ENCODE measurements around the gene PDGFB. TPM values are rescaled to one million over a fixed set of nuclear protein-coding genes. Genes with fewer than 3 reads are reported as not detected.

Gene PDGFB
- total RNA-seq, 4 donors from 2014 or later: 2.7 to 7.5 (median 4.0) TPM

DNA sequence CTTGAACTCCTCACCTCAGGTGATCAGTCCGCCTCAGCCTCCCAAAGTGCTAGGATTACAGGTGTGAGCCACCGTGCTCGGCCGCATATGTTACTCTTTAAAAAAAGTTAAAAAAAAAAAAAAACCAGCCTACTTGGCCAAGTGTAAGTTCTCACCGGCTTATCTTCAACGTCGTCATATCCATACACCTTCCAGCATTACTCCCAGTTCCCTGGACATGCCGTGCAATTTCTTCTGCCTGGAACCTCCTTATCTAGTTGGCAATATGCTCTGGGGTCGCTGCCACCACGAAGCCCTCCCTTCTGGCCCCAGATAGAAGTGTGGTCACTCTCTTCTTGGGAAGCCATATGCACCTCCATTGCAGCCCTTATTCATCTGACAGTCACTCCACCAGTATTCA lies 56.0 kb downstream of the PDGFB start:
- H3K9me3 ChIP-seq: peaks cover 0 to 2% of the 10 kb centered on the region in 2 donors
- H3K4me1 ChIP-seq: no peaks in the 10 kb centered on the region
- no peak overlapping the region for H3K27ac ChIP-seq
- H3K4me3 ChIP-seq: no peak overlapping the region
- WGBS, 2 donors (ENCODE audit: low coverage in 1 of 2): 83 to 96% methylated on average over 4 to 10 of the region's 10 CpGs
- DNase-seq: no peak
- H3K36me3 ChIP-seq: no peaks in the 10 kb centered on the region
- H3K27me3 ChIP-seq: peaks cover 7% of the 10 kb centered on the region
- TF ChIP-seq CTCF (IDR thresholded peaks at IDR 0.05): no peak
- TF ChIP-seq POLR2A (IDR thresholded peaks at IDR 0.05): no peak
- TF ChIP-seq EP300 (IDR thresholded peaks at IDR 0.05; ENCODE audit: low read depth): no peak
- TF ChIP-seq POLR2AphosphoS5 (IDR thresholded peaks at IDR 0.05): no peak
- in situ Hi-C loops (cut with MboI; ENCODE audit: low pct_ligation_motif_present in 1 of 4, low pct_unique_long_range_greater_than_20kb in 1 of 4, low sequenced_read_pairs in 3 of 4) (no loop called here), intact Hi-C loops (cut with DNase I; ENCODE audit: low total_unique reads) (no loop called here)

DNA sequence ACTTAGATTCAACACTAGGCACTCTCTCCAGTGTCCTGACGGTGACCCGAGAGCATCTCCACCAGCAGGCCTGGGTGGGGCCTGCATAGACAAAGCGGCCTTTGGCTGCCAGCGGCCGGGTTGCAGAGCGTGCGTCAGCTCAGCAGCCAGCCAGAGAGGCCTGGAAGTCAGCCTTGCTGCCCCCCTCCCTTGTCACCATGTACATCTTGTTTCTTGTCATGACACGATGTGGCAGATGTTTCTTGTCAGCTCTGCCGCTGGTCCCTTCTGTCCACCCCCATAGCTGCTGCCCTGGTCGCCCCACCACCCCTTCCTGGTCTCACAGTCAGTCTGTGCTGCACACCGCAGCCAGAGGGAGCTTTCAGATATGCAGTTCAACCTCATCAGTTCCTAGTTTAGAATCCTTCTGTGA lies 59.2 kb downstream of the PDGFB start:
- no peak overlapping the region for H3K4me3 ChIP-seq
- no peaks in the 10 kb centered on the region for H3K4me1 ChIP-seq
- no peaks in the 10 kb centered on the region for H3K36me3 ChIP-seq
- intact Hi-C loops (cut with DNase I; ENCODE audit: low total_unique reads): no loop called here
- H3K27ac ChIP-seq: peak overlapping the region; percentile 54 to 70 (median 58)
- H3K9me3 ChIP-seq: peaks cover 0 to 2% of the 10 kb centered on the region in 2 donors
- in situ Hi-C loops (cut with MboI; ENCODE audit: low pct_ligation_motif_present in 1 of 4, low pct_unique_long_range_greater_than_20kb in 1 of 4, low sequenced_read_pairs in 3 of 4): no loop called here
- TF ChIP-seq POLR2A (IDR thresholded peaks at IDR 0.05): no peak
- TF ChIP-seq POLR2AphosphoS5 (IDR thresholded peaks at IDR 0.05): peak in 2 of 3 donors; percentile 38 to 61
- no peak for DNase-seq
- H3K27me3 ChIP-seq: no peaks in the 10 kb centered on the region
- 57% methylated on average over 10 of the region's 11 CpGs; no CpG with 5 or more reads in 1 of the 2 donors for WGBS, 2 donors (ENCODE audit: low coverage in 1 of 2)

DNA sequence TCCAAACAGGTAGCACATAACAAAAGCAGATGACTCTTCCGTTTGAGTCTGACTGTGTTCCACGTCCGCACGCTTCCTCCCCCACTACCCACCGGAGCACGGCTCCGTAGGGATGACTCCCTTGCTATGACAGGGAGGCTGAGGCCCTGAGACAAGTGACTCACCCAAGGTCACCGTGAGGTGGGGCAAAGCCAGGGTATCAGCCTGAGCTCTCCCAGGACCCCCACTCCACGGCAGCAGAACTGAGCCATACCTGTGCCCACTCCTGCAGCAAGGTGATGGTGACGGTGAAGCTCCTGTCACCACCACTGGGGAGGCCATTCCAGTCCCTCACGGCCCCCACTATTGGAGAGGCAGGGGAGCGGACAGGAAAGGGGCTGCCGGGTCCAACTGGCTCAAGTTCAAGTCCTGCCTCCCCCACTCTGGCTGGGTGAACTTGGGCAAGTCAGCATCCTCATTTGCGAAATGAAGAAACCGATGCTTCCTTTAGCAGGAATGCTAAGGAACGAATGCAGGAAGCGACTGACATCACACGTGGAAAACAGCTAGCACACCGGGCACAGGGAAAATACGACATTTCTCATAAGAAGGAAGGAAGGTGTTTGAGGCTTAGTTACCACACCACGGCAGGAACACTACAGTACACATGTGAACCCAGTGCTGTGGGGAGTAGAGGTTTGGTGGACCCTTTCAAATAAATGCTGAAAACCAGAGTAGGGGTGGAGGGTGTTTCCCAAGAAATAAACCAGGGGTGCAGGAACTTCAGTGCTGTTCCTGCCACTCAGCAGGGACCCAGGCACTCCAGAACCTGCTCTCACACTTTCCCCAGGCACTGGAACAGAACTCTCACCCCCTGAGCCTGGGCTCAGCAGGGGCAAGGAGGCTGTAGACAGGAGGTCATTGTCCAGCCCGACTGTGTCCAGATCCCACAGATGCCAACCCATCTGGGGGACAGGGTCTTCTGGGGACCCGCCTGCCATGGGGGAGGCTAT lies 59.9 kb downstream of the PDGFB start:
- Histone ChIP-seq H3K4me3 (no peak overlapping the region), H3K36me3 (no peaks in the 10 kb centered on the region), H3K4me1 (no peaks in the 10 kb centered on the region), H3K27ac (peak overlapping the region; percentile 54 to 70 (median 58)), H3K27me3 (no peaks in the 10 kb centered on the region), H3K9me3 (peaks cover 0 to 2% of the 10 kb centered on the region in 2 donors)
- intact Hi-C loops (cut with DNase I; ENCODE audit: low total_unique reads): no loop called here
- 73% methylated on average over 23 of the region's 23 CpGs; no CpG with 5 or more reads in 1 of the 2 donors for WGBS, 2 donors (ENCODE audit: low coverage in 1 of 2)
- in situ Hi-C loops (cut with MboI; ENCODE audit: low pct_ligation_motif_present in 1 of 4, low pct_unique_long_range_greater_than_20kb in 1 of 4, low sequenced_read_pairs in 3 of 4): no loop called here
- TF ChIP-seq POLR2AphosphoS5 (IDR thresholded peaks at IDR 0.05) (no peak), POLR2A (IDR thresholded peaks at IDR 0.05) (no peak), CTCF (IDR thresholded peaks at IDR 0.05) (no peak), EP300 (IDR thresholded peaks at IDR 0.05; ENCODE audit: low read depth) (no peak)
- no peak for DNase-seq

GRCh38 chr22:39183991-39184585 lies 60.7 kb downstream of the PDGFB start:
- Histone ChIP-seq H3K27me3 (no peaks in the 10 kb centered on the region), H3K4me3 (no peak overlapping the region), H3K4me1 (no peaks in the 10 kb centered on the region), H3K36me3 (no peaks in the 10 kb centered on the region), H3K27ac (peak overlapping the region; percentile 54 to 70 (median 58)), H3K9me3 (peaks cover 0 to 2% of the 10 kb centered on the region in 2 donors)
- DNase-seq: no peak
- 62 to 80% methylated on average over 4 to 13 of the region's 13 CpGs for WGBS, 2 donors (ENCODE audit: low coverage in 1 of 2)
- in situ Hi-C loops (cut with MboI; ENCODE audit: low pct_ligation_motif_present in 1 of 4, low pct_unique_long_range_greater_than_20kb in 1 of 4, low sequenced_read_pairs in 3 of 4): no loop called here
- no peak for TF ChIP-seq EP300 (IDR thresholded peaks at IDR 0.05; ENCODE audit: low read depth)
- no peak for TF ChIP-seq CTCF (IDR thresholded peaks at IDR 0.05)
- peak in 1 of 3 donors; percentile 41 for TF ChIP-seq POLR2AphosphoS5 (IDR thresholded peaks at IDR 0.05)
- peak; percentile 20 for TF ChIP-seq POLR2A (IDR thresholded peaks at IDR 0.05)
- intact Hi-C loops (cut with DNase I; ENCODE audit: low total_unique reads): no loop called here

All from transverse colon (tissue), 4 donors.